SK-N-MC (cell line): Measurements from ENCODE around the gene SPATA2L.
"Not testable (repeated sequence)": the region's sequence is repeated elsewhere in the genome, so short reads cannot be mapped to it uniquely, and the experiment has no call there.

Experiments
- DNase-seq: peaks from one replicate; pipeline ENCODE4 v3.0.0-alpha.2; 2011; ENCODE audit warnings: low read depth, low spot score
- H3K27ac ChIP-seq: fragments of 200-600 bp; sonication (generic); 2 replicates; pipeline ENCODE4 v1.5.1; 2016; ENCODE audit warnings: mixed run types
- H3K36me3 ChIP-seq: fragments of 200-600 bp; sonication (generic); 2 replicates; pipeline ENCODE4 v1.6.1; 2017; ENCODE audit warnings: antibody characterized with exemption, low read length, mixed read lengths; ENCODE audit not compliant: insufficient read depth
- H3K4me3 ChIP-seq: fragments of 200-600 bp; sonication (generic); 2 replicates; pipeline ENCODE4 v1.5.1; 2016
- H3K9ac ChIP-seq: fragments of 200-600 bp; sonication (generic); 2 replicates; pipeline ENCODE4 v1.8.0; 2017; ENCODE audit warnings: mixed run types, mixed read lengths; ENCODE audit not compliant: insufficient read length
- H3K9me3 ChIP-seq: fragments of 200-600 bp; sonication (generic); 2 replicates; pipeline ENCODE4 v1.6.1; 2017; ENCODE audit warnings: low read depth, mild to moderate bottlenecking, antibody characterized with exemption, low read length, moderate library complexity, mixed read lengths
- EZH2 ChIP-seq: fragments of 200-600 bp; sonication (generic); IDR thresholded peaks from one replicate; pipeline ENCODE4 v1.6.1; 2017; ENCODE audit warnings: antibody characterized with exemption
- FOXP2 ChIP-seq: optimal IDR thresholded peaks from 2 replicates; pipeline ENCODE3; 2011; ENCODE audit warnings: mild to moderate bottlenecking, moderate library complexity; ENCODE audit not compliant: insufficient read depth; ENCODE audit errors: extremely low read length, control extremely low read depth
- POLR2AphosphoS5 ChIP-seq: IDR thresholded peaks from 2 replicates; pipeline ENCODE4 v1.6.1; 2012; ENCODE audit warnings: mild to moderate bottlenecking, low read depth, low read length, borderline replicate concordance

The SPATA2L gene

DNA sequence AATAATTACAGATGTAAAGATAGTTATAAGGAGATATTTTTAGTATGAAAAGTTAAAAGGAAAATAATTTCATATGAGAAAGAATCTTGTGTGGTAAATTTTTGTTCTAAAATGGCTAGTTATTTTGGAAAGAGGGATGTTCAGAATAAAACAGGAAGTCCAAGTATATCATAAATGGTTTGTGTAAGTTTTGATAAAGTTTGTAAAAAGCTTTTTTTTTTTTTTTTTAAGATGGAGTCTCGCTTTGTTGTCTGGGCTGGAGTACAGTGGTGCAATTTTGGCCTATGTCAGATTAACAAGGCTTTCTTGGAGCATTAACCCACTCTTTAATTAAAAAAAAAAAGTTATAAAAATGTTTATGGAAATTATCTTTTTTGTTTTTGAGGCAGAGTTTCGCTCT lies 23.2 kb downstream of the SPATA2L start:
- H3K9me3 ChIP-seq: no peaks in the 10 kb centered on the region
- DNase-seq: no peak
- no peak overlapping the region for H3K4me3 ChIP-seq
- H3K9ac ChIP-seq: no peak overlapping the region
- no peak for TF ChIP-seq EZH2
- no peak for TF ChIP-seq POLR2AphosphoS5
- TF ChIP-seq FOXP2: no peak
- no peak overlapping the region for H3K27ac ChIP-seq
- no peaks in the 10 kb centered on the region for H3K36me3 ChIP-seq

DNA sequence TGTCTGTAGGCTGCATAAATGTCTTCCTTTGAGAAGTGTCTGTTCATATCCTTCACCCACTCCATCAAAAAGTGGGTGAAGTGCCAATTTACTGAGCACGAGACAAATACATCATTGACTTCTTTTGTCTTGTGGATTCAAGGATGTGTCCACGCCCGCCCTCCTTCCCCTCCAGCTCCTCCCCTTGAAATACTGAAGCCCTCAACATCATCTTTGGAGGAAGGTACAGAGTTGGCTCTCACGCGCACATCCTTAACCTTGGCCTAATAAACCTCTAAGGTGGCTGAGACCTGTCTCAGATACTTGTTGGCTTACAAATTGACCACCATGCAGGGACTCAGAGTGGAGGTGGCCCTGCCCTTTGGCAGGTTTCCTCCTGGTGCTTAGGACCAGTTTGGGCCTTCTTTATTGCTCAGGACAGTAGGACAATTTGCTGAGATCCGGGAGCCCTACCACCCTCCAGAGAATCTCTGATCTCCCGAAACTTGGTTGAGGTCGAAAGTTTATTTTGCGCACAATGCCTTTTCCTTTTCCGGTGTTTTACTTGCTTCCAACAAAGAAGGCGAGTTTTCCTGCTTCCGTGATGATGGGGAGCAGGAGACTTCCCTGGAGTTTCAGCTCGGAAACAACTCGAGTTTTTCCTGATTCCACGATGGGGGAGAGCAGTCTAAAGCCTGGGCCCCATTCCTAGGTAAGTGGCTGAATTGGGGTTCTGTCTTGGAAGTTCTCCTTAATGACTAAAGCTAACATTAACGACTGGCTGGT lies 29.1 kb downstream of the SPATA2L start:
- no peak overlapping the region for H3K4me3 ChIP-seq
- DNase-seq: no peak
- no peak overlapping the region for H3K27ac ChIP-seq
- no peaks in the 10 kb centered on the region for H3K9me3 ChIP-seq
- H3K9ac ChIP-seq: no peak overlapping the region
- TF ChIP-seq POLR2AphosphoS5 (no peak), FOXP2 (no peak)
- no peaks in the 10 kb centered on the region for H3K36me3 ChIP-seq

- H3K36me3 ChIP-seq, H3K27ac ChIP-seq, H3K9me3 ChIP-seq, DNase-seq, H3K9ac ChIP-seq, H3K4me3 ChIP-seq: not testable (repeated sequence)
Measured at GRCh38 chr16:89671565-89671964, 29.9 kb downstream of the SPATA2L start.

- Histone ChIP-seq H3K9me3 (no peaks in the 10 kb centered on the region), H3K4me3 (no peak overlapping the region), H3K9ac (no peak overlapping the region), H3K27ac (peak overlapping the region; percentile 36; the same call in 1 of the 2 replicates), H3K36me3 (no peaks in the 10 kb centered on the region)
- DNase-seq: no peak
- TF ChIP-seq EZH2 (no peak), POLR2AphosphoS5 (no peak), FOXP2 (no peak)
Measured at GRCh38 chr16:89670496-89671431, 30.7 kb downstream of the SPATA2L start.

DNA sequence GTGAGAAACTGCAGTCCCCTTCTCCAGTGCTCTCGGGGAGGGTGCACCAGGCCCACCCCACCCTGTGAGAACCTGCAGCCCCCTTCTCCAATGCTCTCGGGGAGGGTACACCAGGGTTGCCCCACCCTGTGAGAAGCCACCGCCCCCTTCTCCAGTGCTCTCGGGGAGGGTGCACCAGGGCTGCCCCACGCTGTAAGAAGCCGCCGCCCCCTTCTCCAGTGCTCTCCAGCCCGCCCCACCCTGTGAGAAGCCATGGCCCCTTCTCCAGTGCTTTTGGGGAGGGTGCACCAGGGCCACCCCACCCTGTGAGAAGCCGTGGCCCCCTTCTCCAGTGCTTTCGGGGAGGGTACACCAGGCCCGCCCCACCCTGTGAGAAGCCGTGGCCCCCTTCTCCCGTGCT lies 31.8 kb downstream of the SPATA2L start:
- TF ChIP-seq EZH2: no peak
- no peak for TF ChIP-seq POLR2AphosphoS5
- TF ChIP-seq FOXP2: no peak
- DNase-seq: no peak

DNA sequence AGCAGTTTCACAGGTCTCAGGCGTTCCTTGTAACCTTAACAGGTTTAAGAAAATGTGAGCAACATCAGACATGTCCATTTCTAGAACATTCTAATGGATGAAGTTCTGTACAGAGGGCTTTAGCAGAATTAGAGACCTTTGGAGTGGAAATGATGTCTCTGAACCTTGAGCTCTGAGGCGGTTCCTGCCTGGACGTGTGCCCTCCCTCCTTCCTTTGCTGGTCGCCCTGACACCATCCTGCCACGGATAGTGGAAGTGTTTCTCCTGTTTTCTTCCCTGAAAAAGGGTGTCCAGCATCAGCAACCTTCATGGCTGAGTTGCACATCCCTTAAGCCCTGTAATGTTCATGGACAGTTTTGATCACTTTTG lies 32.7 kb downstream of the SPATA2L start:
- DNase-seq: no peak
- H3K27ac ChIP-seq: no peak overlapping the region
- no peaks in the 10 kb centered on the region for H3K9me3 ChIP-seq
- no peak overlapping the region for H3K4me3 ChIP-seq
- H3K9ac ChIP-seq: no peak overlapping the region
- H3K36me3 ChIP-seq: no peaks in the 10 kb centered on the region
- TF ChIP-seq FOXP2 (no peak), POLR2AphosphoS5 (no peak)

More for the DNA sequence above, 31.8 kb downstream of the SPATA2L start:
- H3K4me3 ChIP-seq: no peak overlapping the region
- H3K36me3 ChIP-seq: no peaks in the 10 kb centered on the region
- H3K27ac ChIP-seq: no peak overlapping the region
- no peaks in the 10 kb centered on the region for H3K9me3 ChIP-seq
- H3K9ac ChIP-seq: no peak overlapping the region

- Histone ChIP-seq H3K27ac (no peak overlapping the region), H3K9ac (no peak overlapping the region), H3K4me3 (no peak overlapping the region), H3K36me3 (no peaks in the 10 kb centered on the region), H3K9me3 (no peaks in the 10 kb centered on the region)
- DNase-seq: no peak
- TF ChIP-seq FOXP2: no peak
- no peak for TF ChIP-seq POLR2AphosphoS5
- TF ChIP-seq EZH2: no peak
Measured at GRCh38 chr16:89667633-89668032, 33.9 kb downstream of the SPATA2L start.

DNA sequence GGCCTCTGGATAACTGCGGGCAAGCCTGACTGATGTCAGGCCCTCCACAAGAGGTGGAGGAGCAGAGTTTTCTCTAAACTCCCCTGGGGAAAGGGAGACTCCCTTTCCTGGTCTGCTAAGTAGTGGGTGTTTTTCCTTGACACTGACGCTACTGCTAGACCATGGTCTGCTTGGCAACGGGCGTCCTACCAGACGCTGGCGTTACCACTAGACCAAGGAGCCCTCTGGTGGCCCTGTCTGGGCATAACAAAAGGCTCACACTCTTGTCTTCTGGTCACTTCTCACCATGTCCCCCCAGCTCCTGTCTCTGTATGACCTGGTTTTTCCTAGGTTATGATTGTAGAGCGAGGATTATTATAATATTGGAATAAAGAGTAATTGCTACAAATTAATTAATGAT lies 34.5 kb downstream of the SPATA2L start:
- H3K4me3 ChIP-seq, H3K27ac ChIP-seq, H3K36me3 ChIP-seq, H3K9me3 ChIP-seq, DNase-seq, H3K9ac ChIP-seq: not testable (repeated sequence)

- not testable (repeated sequence) for H3K27ac ChIP-seq, H3K9me3 ChIP-seq, DNase-seq, H3K9ac ChIP-seq, H3K36me3 ChIP-seq, H3K4me3 ChIP-seq
Measured at GRCh38 chr16:89664238-89664637, 37.3 kb downstream of the SPATA2L start.
